ENCODE results near the gene SREBF2. TPM values are rescaled to one million over a fixed set of nuclear protein-coding genes. Genes with fewer than 3 reads are reported as not detected.

SREBF2 gene
- total and polyA plus RNA-seq, 2 of the 13 experiments (the other 11 are each of a cell fraction or from before 2014, with no cell fraction given), result 53.8 to 72.6 TPM

DNA sequence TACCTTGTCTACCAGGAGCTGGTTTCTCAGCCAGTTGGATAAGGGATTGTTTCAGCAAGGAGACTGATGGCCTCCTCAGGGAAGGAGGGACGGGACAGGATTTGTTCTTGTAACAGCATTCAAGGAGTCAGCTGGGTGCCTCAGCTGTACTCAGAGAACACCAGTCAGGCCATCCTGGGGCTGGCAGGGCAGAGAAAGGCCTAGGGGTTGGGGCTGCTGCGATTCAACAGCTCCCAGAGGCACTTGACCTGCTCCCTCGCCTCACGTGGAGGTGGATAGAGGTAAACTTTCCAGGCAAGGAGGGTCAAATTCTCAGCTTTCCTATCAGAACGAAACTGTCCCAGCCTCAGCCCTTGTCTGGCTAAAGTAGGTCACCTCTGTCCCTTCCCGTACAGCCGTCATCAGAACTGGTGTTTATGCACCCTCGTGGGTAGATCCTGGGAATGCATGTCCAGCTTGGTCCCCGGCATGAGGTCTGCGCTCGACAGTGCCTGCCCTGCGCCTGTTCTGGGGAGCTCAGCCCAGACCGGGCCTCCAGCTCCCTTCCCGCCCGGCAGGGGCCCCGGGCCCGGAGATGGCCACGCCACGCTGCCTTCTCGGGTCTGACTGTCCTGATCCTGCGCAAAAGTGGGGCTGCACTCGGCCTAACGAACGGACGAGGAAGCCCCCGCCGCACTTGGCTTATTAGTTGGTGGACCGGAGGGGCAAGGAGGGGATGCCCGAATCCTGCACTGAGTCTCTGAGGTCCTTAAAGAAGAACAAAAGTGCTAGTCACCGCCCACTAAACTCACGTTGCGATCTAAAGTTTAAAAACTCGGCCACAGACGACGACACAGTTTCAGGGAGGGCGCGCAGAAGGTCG, 33.2 kb upstream of the SREBF2 start (continued):
- TF ChIP-seq CEBPB (IDR thresholded peaks at IDR 0.05; ENCODE audit: borderline replicate concordance, low read depth, low read length), result no peak
- no peak for TF ChIP-seq SKI (IDR thresholded peaks at IDR 0.05; ENCODE audit: partially characterized antibody)
- TF ChIP-seq, protein P1, sequence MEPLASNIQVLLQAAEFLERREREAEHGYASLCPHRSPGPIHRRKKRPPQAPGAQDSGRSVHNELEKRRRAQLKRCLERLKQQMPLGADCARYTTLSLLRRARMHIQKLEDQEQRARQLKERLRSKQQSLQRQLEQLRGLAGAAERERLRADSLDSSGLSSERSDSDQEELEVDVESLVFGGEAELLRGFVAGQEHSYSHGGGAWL (CRISPR knock-in tag; IDR thresholded peaks at IDR 0.05), result no peak
- no peak for TF ChIP-seq ZNF432 (CRISPR knock-in tag; IDR thresholded peaks at IDR 0.05; ENCODE audit: borderline replicate concordance)
- TF ChIP-seq SMC3 (IDR thresholded peaks at IDR 0.05; ENCODE audit: low read length), result no peak
- TF ChIP-seq ZNF766 (CRISPR knock-in tag; IDR thresholded peaks at IDR 0.05; ENCODE audit: borderline replicate concordance), result no peak
- no peak for TF ChIP-seq NCOA5 (CRISPR knock-in tag; IDR thresholded peaks at IDR 0.05)
- TF ChIP-seq, protein P2, sequence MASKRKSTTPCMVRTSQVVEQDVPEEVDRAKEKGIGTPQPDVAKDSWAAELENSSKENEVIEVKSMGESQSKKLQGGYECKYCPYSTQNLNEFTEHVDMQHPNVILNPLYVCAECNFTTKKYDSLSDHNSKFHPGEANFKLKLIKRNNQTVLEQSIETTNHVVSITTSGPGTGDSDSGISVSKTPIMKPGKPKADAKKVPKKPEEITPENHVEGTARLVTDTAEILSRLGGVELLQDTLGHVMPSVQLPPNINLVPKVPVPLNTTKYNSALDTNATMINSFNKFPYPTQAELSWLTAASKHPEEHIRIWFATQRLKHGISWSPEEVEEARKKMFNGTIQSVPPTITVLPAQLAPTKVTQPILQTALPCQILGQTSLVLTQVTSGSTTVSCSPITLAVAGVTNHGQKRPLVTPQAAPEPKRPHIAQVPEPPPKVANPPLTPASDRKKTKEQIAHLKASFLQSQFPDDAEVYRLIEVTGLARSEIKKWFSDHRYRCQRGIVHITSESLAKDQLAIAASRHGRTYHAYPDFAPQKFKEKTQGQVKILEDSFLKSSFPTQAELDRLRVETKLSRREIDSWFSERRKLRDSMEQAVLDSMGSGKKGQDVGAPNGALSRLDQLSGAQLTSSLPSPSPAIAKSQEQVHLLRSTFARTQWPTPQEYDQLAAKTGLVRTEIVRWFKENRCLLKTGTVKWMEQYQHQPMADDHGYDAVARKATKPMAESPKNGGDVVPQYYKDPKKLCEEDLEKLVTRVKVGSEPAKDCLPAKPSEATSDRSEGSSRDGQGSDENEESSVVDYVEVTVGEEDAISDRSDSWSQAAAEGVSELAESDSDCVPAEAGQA (IDR thresholded peaks at IDR 0.05; ENCODE audit: low read depth), result no peak
- TF ChIP-seq, protein P2 (CRISPR knock-in tag; IDR thresholded peaks at IDR 0.05; ENCODE audit: borderline replicate concordance), result no peak
- TF ChIP-seq, protein P3, sequence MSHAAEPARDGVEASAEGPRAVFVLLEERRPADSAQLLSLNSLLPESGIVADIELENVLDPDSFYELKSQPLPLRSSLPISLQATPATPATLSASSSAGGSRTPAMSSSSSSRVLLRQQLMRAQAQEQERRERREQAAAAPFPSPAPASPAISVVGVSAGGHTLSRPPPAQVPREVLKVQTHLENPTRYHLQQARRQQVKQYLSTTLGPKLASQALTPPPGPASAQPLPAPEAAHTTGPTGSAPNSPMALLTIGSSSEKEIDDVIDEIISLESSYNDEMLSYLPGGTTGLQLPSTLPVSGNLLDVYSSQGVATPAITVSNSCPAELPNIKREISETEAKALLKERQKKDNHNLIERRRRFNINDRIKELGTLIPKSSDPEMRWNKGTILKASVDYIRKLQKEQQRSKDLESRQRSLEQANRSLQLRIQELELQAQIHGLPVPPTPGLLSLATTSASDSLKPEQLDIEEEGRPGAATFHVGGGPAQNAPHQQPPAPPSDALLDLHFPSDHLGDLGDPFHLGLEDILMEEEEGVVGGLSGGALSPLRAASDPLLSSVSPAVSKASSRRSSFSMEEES (CRISPR knock-in tag; IDR thresholded peaks at IDR 0.05), result no peak; the same call in 1 of the 2 replicates
- TF ChIP-seq RFX3 (CRISPR knock-in tag; IDR thresholded peaks at IDR 0.05), result no peak
- TF ChIP-seq SNRNP70 (IDR thresholded peaks at IDR 0.05; ENCODE audit: low read depth, low read length), result no peak
- TF ChIP-seq NFATC3 (CRISPR knock-in tag; IDR thresholded peaks at IDR 0.05), result 0 out of 2 replicates have a peak, but pooled peaks have one; percentile 54
- TF ChIP-seq ZNF709 (CRISPR knock-in tag; IDR thresholded peaks at IDR 0.05), result no peak
- TF ChIP-seq, protein P4, sequence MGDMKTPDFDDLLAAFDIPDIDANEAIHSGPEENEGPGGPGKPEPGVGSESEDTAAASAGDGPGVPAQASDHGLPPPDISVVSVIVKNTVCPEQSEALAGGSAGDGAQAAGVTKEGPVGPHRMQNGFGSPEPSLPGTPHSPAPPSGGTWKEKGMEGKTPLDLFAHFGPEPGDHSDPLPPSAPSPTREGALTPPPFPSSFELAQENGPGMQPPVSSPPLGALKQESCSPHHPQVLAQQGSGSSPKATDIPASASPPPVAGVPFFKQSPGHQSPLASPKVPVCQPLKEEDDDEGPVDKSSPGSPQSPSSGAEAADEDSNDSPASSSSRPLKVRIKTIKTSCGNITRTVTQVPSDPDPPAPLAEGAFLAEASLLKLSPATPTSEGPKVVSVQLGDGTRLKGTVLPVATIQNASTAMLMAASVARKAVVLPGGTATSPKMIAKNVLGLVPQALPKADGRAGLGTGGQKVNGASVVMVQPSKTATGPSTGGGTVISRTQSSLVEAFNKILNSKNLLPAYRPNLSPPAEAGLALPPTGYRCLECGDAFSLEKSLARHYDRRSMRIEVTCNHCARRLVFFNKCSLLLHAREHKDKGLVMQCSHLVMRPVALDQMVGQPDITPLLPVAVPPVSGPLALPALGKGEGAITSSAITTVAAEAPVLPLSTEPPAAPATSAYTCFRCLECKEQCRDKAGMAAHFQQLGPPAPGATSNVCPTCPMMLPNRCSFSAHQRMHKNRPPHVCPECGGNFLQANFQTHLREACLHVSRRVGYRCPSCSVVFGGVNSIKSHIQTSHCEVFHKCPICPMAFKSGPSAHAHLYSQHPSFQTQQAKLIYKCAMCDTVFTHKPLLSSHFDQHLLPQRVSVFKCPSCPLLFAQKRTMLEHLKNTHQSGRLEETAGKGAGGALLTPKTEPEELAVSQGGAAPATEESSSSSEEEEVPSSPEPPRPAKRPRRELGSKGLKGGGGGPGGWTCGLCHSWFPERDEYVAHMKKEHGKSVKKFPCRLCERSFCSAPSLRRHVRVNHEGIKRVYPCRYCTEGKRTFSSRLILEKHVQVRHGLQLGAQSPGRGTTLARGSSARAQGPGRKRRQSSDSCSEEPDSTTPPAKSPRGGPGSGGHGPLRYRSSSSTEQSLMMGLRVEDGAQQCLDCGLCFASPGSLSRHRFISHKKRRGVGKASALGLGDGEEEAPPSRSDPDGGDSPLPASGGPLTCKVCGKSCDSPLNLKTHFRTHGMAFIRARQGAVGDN (CRISPR knock-in tag; IDR thresholded peaks at IDR 0.05), result peak; percentile 86; the same call in 1 of the 2 replicates
- peak; percentile 76; the same call in 1 of the 2 replicates for TF ChIP-seq ARID2 (CRISPR knock-in tag; IDR thresholded peaks at IDR 0.05; ENCODE audit: borderline replicate concordance)

All from HepG2 (cell line).